Midbrain (tissue), 1 donor: ENCODE data around the gene ZNF638.

ENCODE experiments used
- DNase-seq: peaks from one replicate; lab custom pipeline; 2025; lab: John Stamatoyannopoulos, UW

Gene ZNF638

DNA sequence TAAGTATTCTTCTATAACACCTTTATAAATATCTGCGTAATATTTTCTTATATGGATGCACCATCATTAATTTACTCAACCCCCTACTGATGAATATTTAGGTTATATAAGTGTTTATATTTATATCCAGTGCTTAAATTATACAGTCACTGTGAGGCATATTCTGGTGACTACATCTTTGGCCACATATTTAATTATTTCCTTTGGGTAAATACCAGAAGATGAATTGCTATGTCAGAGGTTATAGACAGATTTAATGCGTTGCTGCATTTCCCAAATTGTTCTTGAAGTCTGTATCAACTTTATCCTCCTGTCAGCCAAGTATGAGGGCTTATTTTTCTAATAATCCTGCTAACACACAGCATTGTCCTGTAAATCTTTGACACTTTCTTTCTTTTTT lies 140.4 kb downstream of the ZNF638 start:
- DNase-seq, result no peak

- no peak for DNase-seq
These were observed 141.9 kb downstream of the ZNF638 start for GRCh38 chr2:71473346-71474031.

GRCh38 chr2:71474116-71474743 lies 142.6 kb downstream of the ZNF638 start:
- no peak for DNase-seq

GRCh38 chr2:71474744-71475397 lies 143.3 kb downstream of the ZNF638 start:
- DNase-seq, result no peak

- DNase-seq, result no peak
These were observed 144.9 kb downstream of the ZNF638 start for GRCh38 chr2:71476495-71476894.

DNA sequence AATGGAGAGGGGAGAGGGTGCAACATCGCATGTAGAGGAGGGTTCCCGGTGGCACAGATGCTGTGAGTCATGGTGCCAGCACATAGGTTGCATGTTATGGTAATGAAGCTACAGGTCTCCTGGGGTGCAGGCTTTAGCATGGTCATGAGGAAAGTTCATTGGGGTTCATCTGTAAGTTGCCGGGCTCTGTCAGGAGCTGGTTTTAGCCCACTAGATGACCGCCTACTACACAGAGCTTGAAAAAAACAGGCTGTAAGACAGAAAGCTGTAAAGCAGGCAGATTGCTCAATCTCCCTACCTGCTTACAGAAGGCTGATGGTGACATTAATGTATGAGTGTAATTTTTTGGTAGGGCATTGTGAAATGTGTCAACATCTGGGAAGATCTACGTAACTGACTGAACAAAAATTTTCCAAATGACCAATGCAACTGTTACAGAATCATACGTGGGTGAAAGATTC lies 145.7 kb downstream of the ZNF638 start:
- no peak for DNase-seq

- DNase-seq, result no peak
These were observed 147.2 kb downstream of the ZNF638 start for GRCh38 chr2:71478806-71479205.

DNA sequence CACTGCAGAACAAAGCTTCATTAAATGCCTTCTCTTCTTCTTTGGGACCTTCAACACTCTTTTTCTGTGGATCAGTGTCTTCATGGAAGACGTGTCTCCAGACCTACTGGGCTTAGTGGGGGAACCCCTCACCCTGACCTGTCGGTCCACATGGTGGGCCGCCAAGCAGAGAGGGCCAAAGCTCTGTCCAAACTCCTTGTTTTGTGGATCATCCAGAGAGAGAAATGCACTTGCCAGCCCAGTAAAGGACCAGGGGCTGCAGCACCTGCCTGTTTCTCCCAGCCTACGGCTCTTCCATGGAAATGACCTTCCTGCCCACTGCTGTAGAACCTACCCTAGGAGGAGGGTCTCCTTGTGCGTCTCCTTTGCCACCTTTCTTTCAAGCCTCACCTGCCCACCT lies 147.7 kb downstream of the ZNF638 start:
- DNase-seq, result no peak

- DNase-seq, result no peak
These were observed 149.5 kb downstream of the ZNF638 start for GRCh38 chr2:71481111-71481510.

DNA sequence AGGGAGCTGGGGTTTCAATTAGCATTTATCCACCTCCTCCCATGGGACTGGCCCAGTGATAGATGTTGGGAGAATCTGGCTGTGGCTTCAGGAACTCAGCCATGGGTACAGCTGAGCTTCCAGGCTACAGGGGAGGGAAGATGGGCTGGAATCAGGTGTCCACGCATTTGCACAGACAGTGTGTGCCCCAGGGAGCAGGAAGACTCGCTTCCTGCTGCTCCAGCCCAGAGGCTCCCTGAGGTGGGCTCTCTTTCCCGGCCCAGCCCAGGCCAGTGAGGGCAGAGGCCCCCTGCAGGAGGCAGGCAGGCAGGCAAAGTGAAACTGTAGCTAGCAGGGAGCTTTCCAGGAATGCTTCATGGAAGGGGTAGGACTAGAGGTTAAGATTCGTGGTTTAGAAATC lies 150.5 kb downstream of the ZNF638 start:
- no peak for DNase-seq

DNA sequence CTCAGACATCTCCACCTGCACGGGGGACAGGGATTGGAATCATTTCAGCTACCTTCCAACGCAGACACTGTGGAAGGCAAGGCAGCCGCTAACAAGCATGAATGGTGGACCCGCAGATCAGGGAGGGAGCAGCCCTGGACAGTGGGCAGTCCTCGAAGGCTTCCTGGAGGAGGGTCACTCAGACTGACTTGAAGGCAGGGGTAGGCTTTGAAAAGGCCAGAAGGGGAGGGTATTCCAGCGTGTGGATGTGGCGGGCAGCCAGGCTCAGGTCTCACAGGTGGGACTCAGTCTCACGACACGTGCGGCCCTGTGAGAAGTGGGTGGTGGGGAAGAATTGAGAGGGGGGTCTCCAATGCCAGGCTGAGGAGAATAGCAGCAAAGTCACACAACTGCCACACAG lies 151.7 kb downstream of the ZNF638 start:
- no peak for DNase-seq

GRCh38 chr2:71484354-71484753 lies 152.8 kb downstream of the ZNF638 start:
- no peak for DNase-seq
